GM18517 (cell line): Measurements from ENCODE around the gene DLGAP1.

ENCODE experiments used
- ATAC-seq: cut with Tn5 transposase; IDR thresholded peaks from one replicate; pipeline ENCODE4 v1.9.1; 2021; ENCODE audit warnings: mild to moderate bottlenecking, moderate library complexity; ENCODE audit not compliant: unreplicated experiment

DLGAP1 gene

GRCh38 chr18:3747176-3747973 lies 707.7 kb downstream of the DLGAP1 start:
- ATAC-seq = no peak

GRCh38 chr18:3742541-3742940 lies 712.6 kb downstream of the DLGAP1 start:
- ATAC-seq = no peak

GRCh38 chr18:3741333-3741732 lies 713.8 kb downstream of the DLGAP1 start:
- ATAC-seq = no peak

GRCh38 chr18:3728704-3729437 lies 726.2 kb downstream of the DLGAP1 start:
- no peak for ATAC-seq

GRCh38 chr18:3727274-3727673 lies 727.8 kb downstream of the DLGAP1 start:
- ATAC-seq = no peak

GRCh38 chr18:3726238-3726951 lies 728.7 kb downstream of the DLGAP1 start:
- no peak for ATAC-seq

GRCh38 chr18:3725115-3725514 lies 730.0 kb downstream of the DLGAP1 start:
- ATAC-seq = no peak

GRCh38 chr18:3723554-3723953 lies 731.6 kb downstream of the DLGAP1 start:
- no peak for ATAC-seq

- ATAC-seq = no peak
Measured at GRCh38 chr18:3722649-3723433, 732.3 kb downstream of the DLGAP1 start.

GRCh38 chr18:3721771-3722648 lies 733.1 kb downstream of the DLGAP1 start:
- no peak for ATAC-seq

GRCh38 chr18:3720818-3721545 lies 734.1 kb downstream of the DLGAP1 start:
- ATAC-seq = no peak

- no peak for ATAC-seq
Measured at GRCh38 chr18:3720159-3720558, 734.9 kb downstream of the DLGAP1 start.

- no peak for ATAC-seq
Measured at GRCh38 chr18:3717376-3718025, 737.6 kb downstream of the DLGAP1 start.

GRCh38 chr18:3716116-3716660 lies 738.9 kb downstream of the DLGAP1 start:
- ATAC-seq = no peak

GRCh38 chr18:3715231-3716080 lies 739.7 kb downstream of the DLGAP1 start:
- ATAC-seq = no peak

- ATAC-seq = no peak
Measured at GRCh38 chr18:3713708-3714107, 741.4 kb downstream of the DLGAP1 start.

GRCh38 chr18:3713166-3713565 lies 741.9 kb downstream of the DLGAP1 start:
- no peak for ATAC-seq

- no peak for ATAC-seq
Measured at GRCh38 chr18:3712491-3712890, 742.6 kb downstream of the DLGAP1 start.
